T-cell (primary cell): ENCODE measurements around the gene LIMS1. TPM values are rescaled to one million over a fixed set of nuclear protein-coding genes. Genes with fewer than 3 reads are reported as not detected.
"Not testable (repeated sequence)": the region's sequence is repeated elsewhere in the genome, so short reads cannot be mapped to it uniquely, and the experiment has no call there.

ENCODE experiments used
- ATAC-seq, 4 experiments: fragments of 200-7000 bp in 3 of 4; fragments of 150-1000 bp in 1 of 4; cut with Tn5 transposase; replicated peaks in 1 of 4; 1 replicate in 3 of 4; 2 replicates in 1 of 4; pipeline ENCODE4 v1.10.0; 2021; ENCODE audit warnings: moderate library complexity in 3 of 4, mild to moderate bottlenecking in 2 of 4, moderate number of reproducible peaks in 1 of 4
- CTCF ChIA-PET, 2 donors: fragments of 300-600 bp; sonication (Branson Sonifier 250); formaldehyde crosslinking; loops; one replicate each; lab custom pipeline; 2022; ENCODE audit warnings: antibody characterized with exemption in 2 of 2; lab: Charles Lee
- POLR2A ChIA-PET, 2 donors: fragments of 300-600 bp; sonication (Branson Sonifier 250); formaldehyde crosslinking; loops; one replicate each; lab custom pipeline; 2022; ENCODE audit warnings: antibody characterized with exemption in 2 of 2; lab: Charles Lee
- DNase-seq, 35 experiments: peaks; one replicate each; pipeline versions ENCODE4 v3.0.0 to v3.0.0-alpha.2; 2013 to 2023
- H3K27ac ChIP-seq: one replicate; pipeline ENCODE4 v1.5.1; 2013; ENCODE audit warnings: low read length
- H3K27me3 ChIP-seq, 2 experiments: replicated peaks in 1 of 2; 1 replicate in 1 of 2; 2 replicates in 1 of 2; pipeline versions ENCODE4 v1.6.1 to v1.7.0; 2013; ENCODE audit warnings: low read length in 1 of 2, mixed read lengths in 1 of 2; ENCODE audit not compliant: control insufficient read depth in 2 of 2, insufficient read depth in 2 of 2; ENCODE audit errors: extremely low read depth in 1 of 2
- H3K36me3 ChIP-seq, 2 donors: 1 replicate in 1 of 2; 2 replicates in 1 of 2; pipeline versions ENCODE4 v1.6.1 to v1.7.0; 2013; ENCODE audit warnings: low read length in 1 of 2; ENCODE audit not compliant: control insufficient read depth in 2 of 2, insufficient read depth in 1 of 2; ENCODE audit errors: extremely low read depth in 1 of 2
- H3K4me1 ChIP-seq, 2 experiments: 1 replicate in 1 of 2; 2 replicates in 1 of 2; pipeline versions ENCODE4 v1.6.1 to v1.7.0; 2013; ENCODE audit warnings: low read length in 2 of 2, mixed read lengths in 1 of 2; ENCODE audit not compliant: insufficient read depth in 2 of 2, control insufficient read depth in 1 of 2; ENCODE audit errors: extremely low read depth in 1 of 2
- H3K4me3 ChIP-seq, 2 donors: 1 replicate in 1 of 2; 2 replicates in 1 of 2; pipeline versions ENCODE4 v1.5.1 to v1.7.0; 2013; ENCODE audit warnings: mild to moderate bottlenecking in 2 of 2, low read length in 1 of 2, moderate library complexity in 1 of 2; ENCODE audit not compliant: control insufficient read depth in 1 of 2; ENCODE audit errors: extremely low read depth in 1 of 2
- H3K9me3 ChIP-seq: 2 replicates; pipeline ENCODE4 v1.7.0; 2013
- H3K27ac Mint-ChIP-seq, 2 donors: one replicate each; pipeline ENCODE4 v1.8.0; 2020 to 2021; ENCODE audit warnings: mild to moderate bottlenecking in 2 of 2, mixed read lengths in 2 of 2
- H3K27me3 Mint-ChIP-seq, 2 donors: one replicate each; pipeline ENCODE4 v1.8.0; 2021 to 2022; ENCODE audit warnings: mixed read lengths in 2 of 2
- H3K36me3 Mint-ChIP-seq: one replicate; pipeline ENCODE4 v1.8.0; 2021; ENCODE audit warnings: mixed read lengths
- H3K4me1 Mint-ChIP-seq, 3 donors: one replicate each; pipeline ENCODE4 v1.8.0; 2020 to 2022; ENCODE audit warnings: mixed read lengths in 3 of 3, mild to moderate bottlenecking in 1 of 3
- H3K4me3 Mint-ChIP-seq, 3 donors: one replicate each; pipeline ENCODE4 v1.8.0; 2020 to 2022; ENCODE audit warnings: mild to moderate bottlenecking in 3 of 3, mixed read lengths in 3 of 3, moderate library complexity in 3 of 3
- H3K9me3 Mint-ChIP-seq, 3 donors: one replicate each; pipeline ENCODE4 v1.8.0; 2020 to 2022; ENCODE audit warnings: mixed read lengths in 3 of 3
- WGBS: methylation state at CpG from one replicate; pipeline ENCODE4 v1.1.5; 2013; ENCODE audit warnings: missing lambda C conversion rate; ENCODE audit not compliant: insufficient coverage; 5-methylcytosine and 5-hydroxymethylcytosine counted together
- total RNA-seq, 35 experiments: library from RNA in 6 of 35; stranded (reverse) in 6 of 35; fragments of 120-200 nt in 1 of 35; gene quantifications; one replicate each; pipeline versions ENCODE4 v1.2.1 to v1.2.4 and lab custom pipeline; 2013 to 2026

The LIMS1 gene
- total RNA-seq, 5 donors from 2014 or later (not counting 1 experiment from before 2014, with no cell fraction given): 55.5 to 82.8 (median 56.9) TPM

- H3K36me3 ChIP-seq: peaks cover 0 to 28% of the 10 kb centered on the region in 2 donors
- H3K4me1 Mint-ChIP-seq, ATAC-seq, H3K27me3 Mint-ChIP-seq, DNase-seq, H3K4me1 ChIP-seq, POLR2A ChIA-PET, H3K9me3 Mint-ChIP-seq, CTCF ChIA-PET, H3K27ac ChIP-seq, H3K9me3 ChIP-seq, H3K27ac Mint-ChIP-seq, H3K4me3 ChIP-seq, H3K27me3 ChIP-seq, H3K4me3 Mint-ChIP-seq: not testable (repeated sequence)
- peaks cover 23% of the 10 kb centered on the region for H3K36me3 Mint-ChIP-seq
- no CpG with 5 or more reads among the region's 1 CpG for WGBS
Measured at GRCh38 chr2:108676522-108676921, 142.3 kb downstream of the LIMS1 start.

DNA sequence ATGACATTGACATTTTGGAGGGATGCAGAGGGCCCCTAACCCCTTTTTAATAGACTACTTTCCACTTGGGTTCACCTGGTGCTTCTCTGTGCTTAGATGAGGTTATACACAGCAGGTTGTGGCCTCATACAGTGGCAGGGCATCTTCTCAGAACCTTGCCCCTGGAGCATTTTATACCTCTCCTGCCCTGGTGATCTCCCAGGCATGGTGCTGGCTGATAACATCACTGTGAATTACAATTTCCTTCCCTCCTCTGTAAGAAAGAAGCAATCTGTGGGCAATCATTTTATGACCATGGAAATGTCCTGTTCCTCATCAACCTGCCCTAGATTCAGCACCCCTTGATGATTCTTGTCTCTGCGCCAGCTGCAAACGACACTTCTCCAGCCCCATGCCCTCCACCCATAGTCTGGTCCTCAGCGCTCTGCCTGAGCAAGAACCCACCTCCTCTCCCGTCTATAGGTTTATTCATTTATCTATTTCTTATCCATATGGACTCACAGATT, 143.0 kb downstream of the LIMS1 start:
- H3K9me3 Mint-ChIP-seq, H3K27ac Mint-ChIP-seq, CTCF ChIA-PET, DNase-seq, H3K27me3 Mint-ChIP-seq, H3K27ac ChIP-seq, H3K27me3 ChIP-seq, H3K4me1 Mint-ChIP-seq, H3K4me3 ChIP-seq, H3K4me1 ChIP-seq, POLR2A ChIA-PET, H3K4me3 Mint-ChIP-seq, H3K9me3 ChIP-seq, ATAC-seq: not testable (repeated sequence)
- peaks cover 23% of the 10 kb centered on the region for H3K36me3 Mint-ChIP-seq
- WGBS: no CpG with 5 or more reads among the region's 4 CpGs
- H3K36me3 ChIP-seq: peaks cover 0 to 34% of the 10 kb centered on the region in 2 donors

DNA sequence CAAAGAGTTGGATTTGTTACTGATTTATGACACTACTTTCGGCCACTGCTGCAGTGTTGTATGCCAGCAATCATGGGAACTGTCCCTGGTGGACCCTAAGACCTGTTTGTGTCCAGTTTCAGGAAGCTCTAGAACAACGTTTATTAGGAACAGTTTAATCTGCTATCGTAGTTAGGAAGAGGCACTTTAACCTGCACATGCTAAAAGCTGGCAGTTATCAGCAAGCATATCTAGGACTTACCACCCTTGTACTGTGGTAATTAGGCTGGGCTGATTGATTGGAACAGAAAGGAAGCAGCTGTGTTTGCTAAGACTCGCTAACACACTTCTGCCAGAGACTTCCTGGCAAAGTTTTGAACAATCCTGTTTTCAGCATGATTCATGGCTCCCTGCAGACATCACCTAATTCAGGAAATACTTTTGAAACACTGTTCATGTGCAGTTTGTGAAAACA, 144.0 kb downstream of the LIMS1 start:
- WGBS: 88% methylated on average over 1 of the region's 4 CpGs
- H3K4me3 Mint-ChIP-seq, H3K27ac Mint-ChIP-seq, H3K27me3 ChIP-seq, POLR2A ChIA-PET, H3K4me1 ChIP-seq, H3K4me1 Mint-ChIP-seq, H3K9me3 ChIP-seq, H3K27me3 Mint-ChIP-seq, ATAC-seq, H3K4me3 ChIP-seq, CTCF ChIA-PET, DNase-seq, H3K27ac ChIP-seq, H3K9me3 Mint-ChIP-seq: not testable (repeated sequence)
- H3K36me3 Mint-ChIP-seq: peaks cover 23% of the 10 kb centered on the region
- peaks cover 0 to 32% of the 10 kb centered on the region in 2 donors for H3K36me3 ChIP-seq

- not testable (repeated sequence) for H3K27ac Mint-ChIP-seq
Measured at GRCh38 chr2:108680805-108681204, 146.5 kb downstream of the LIMS1 start.

DNA sequence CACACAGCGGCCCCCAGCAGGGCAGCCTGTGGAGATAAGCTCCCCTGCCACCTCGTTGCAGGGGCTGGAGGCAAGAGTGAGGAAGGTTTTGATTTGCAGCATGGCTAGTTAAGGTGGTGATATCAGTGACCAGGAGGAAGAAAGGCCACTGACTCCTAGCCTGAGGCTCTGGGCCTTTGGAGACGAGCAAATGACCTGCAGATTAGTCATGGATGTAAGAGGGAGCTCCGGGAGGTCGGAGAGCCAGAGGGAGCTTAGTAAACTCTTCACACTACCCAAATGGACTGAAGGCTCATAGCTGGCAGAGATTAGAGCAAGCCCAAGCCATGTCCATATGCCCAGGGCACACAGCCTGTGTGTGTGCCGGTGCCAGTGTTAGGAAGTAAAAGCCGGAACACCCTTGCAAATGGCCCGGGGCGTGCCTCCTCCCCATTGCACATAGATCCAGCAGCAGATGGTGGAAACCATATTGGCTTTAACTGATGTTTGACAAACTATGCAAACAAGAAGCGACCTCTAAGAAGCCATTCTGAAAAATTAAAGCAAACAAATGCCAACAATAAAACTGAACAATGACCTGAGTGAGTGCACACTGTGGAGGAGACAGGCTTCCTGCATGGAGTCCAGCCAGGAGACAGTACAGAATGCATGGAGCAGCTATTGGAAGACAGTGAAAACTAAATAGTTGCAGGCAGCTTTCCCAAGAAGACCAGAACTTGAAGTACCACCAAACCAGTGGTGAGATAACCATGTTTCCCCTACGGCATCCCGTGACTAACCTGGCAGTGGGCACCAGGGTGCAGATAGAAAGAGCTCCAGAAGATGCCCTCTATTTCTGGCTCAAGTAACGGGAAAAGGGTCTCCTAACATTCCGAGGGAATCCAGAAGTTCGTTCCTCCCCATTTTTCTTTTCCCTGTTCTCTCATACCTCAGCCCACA, 154.8 kb downstream of the LIMS1 start:
- not testable (repeated sequence) for H3K9me3 Mint-ChIP-seq

More at GRCh38 chr2:108680805-108681204, 146.5 kb downstream of the LIMS1 start:
- peaks cover 34% of the 10 kb centered on the region for H3K36me3 Mint-ChIP-seq
- WGBS: no CpG with 5 or more reads among the region's 2 CpGs
- DNase-seq, H3K27me3 ChIP-seq, H3K9me3 Mint-ChIP-seq, H3K4me1 ChIP-seq, H3K27me3 Mint-ChIP-seq, POLR2A ChIA-PET, H3K4me1 Mint-ChIP-seq, H3K9me3 ChIP-seq, H3K4me3 ChIP-seq, ATAC-seq, H3K4me3 Mint-ChIP-seq, H3K27ac ChIP-seq: not testable (repeated sequence)
- CTCF ChIA-PET: interaction anchor here in 1 of 2 donors (0.7 kb wide), 1 partner anchor 11 kb away, joined by 4 read pairs; no protein-coding TSS in a partner anchor
- peaks cover 0 to 30% of the 10 kb centered on the region in 2 donors for H3K36me3 ChIP-seq

DNA sequence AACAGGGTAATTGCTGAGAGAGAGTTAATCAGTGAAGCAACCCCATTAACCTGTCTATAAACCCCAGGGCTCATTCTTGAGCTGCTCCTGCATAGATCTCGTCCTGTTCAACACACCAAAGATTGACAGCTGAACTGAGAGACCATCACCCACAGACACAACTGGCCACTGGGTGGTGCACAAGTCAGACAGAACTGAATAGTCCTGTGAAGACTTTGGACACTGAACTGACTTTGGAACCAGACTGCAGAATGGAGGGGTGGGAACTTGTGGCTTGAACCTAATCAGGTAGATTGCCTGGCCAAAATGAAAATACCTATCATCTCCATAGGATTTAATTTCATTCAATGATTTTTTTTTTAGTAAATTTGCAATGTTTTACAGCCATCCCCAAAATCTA, 155.7 kb downstream of the LIMS1 start:
- H3K36me3 ChIP-seq, H3K36me3 Mint-ChIP-seq, CTCF ChIA-PET, POLR2A ChIA-PET, DNase-seq, H3K27ac Mint-ChIP-seq, H3K4me3 Mint-ChIP-seq, H3K9me3 ChIP-seq, H3K4me1 ChIP-seq, H3K9me3 Mint-ChIP-seq, H3K27ac ChIP-seq, H3K27me3 ChIP-seq, H3K27me3 Mint-ChIP-seq, H3K4me1 Mint-ChIP-seq, H3K4me3 ChIP-seq: not testable (repeated sequence)
- no CpG with 5 or more reads among the region's 1 CpG for whole genome bisulfite sequencing
- ATAC-seq: peak; percentile 57 to 74 (median 62)

More for the DNA sequence above, 154.8 kb downstream of the LIMS1 start:
- DNase-seq, H3K4me3 Mint-ChIP-seq, H3K27ac Mint-ChIP-seq, H3K4me1 ChIP-seq, H3K4me3 ChIP-seq, H3K36me3 ChIP-seq, ATAC-seq, CTCF ChIA-PET, H3K27ac ChIP-seq, H3K27me3 ChIP-seq, POLR2A ChIA-PET, H3K4me1 Mint-ChIP-seq, H3K27me3 Mint-ChIP-seq, H3K9me3 ChIP-seq: not testable (repeated sequence)
- WGBS: 100% methylated on average over 1 of the region's 15 CpGs
- H3K36me3 Mint-ChIP-seq: peaks cover 16% of the 10 kb centered on the region
